Duodenal mucosa (tissue), 2 donors: ENCODE measurements around the gene SLC25A36.

Experiments
- H3K27ac ChIP-seq: one replicate; pipeline ENCODE4 v1.7.0; 2013; ENCODE audit warnings: low read depth, low read length
- H3K27me3 ChIP-seq, 2 donors: one replicate each; pipeline ENCODE4 v1.7.0; 2013; ENCODE audit warnings: low read length in 2 of 2, control low read depth in 1 of 2; ENCODE audit not compliant: insufficient read depth in 2 of 2, control insufficient read depth in 1 of 2
- H3K36me3 ChIP-seq, 2 donors: one replicate each; pipeline ENCODE4 v1.7.0; 2013; ENCODE audit warnings: low read length in 2 of 2, control low read depth in 1 of 2; ENCODE audit not compliant: insufficient read depth in 2 of 2, control insufficient read depth in 1 of 2
- H3K4me1 ChIP-seq, 2 donors: one replicate each; pipeline ENCODE4 v1.7.0; 2013; ENCODE audit warnings: low read length in 2 of 2, control low read depth in 1 of 2; ENCODE audit not compliant: insufficient read depth in 2 of 2, control insufficient read depth in 1 of 2
- H3K4me3 ChIP-seq, 2 donors: one replicate each; pipeline ENCODE4 v1.7.0; 2013; ENCODE audit warnings: low read length in 2 of 2, low read depth in 1 of 2
- H3K9ac ChIP-seq, 2 donors: one replicate each; pipeline ENCODE4 v1.7.0; 2013; ENCODE audit warnings: low read length in 2 of 2, low read depth in 1 of 2
- H3K9me3 ChIP-seq, 2 donors: one replicate each; pipeline ENCODE4 v1.7.0; 2013; ENCODE audit warnings: low read length in 2 of 2, control low read depth in 1 of 2; ENCODE audit not compliant: control insufficient read depth in 1 of 2

Gene SLC25A36

DNA sequence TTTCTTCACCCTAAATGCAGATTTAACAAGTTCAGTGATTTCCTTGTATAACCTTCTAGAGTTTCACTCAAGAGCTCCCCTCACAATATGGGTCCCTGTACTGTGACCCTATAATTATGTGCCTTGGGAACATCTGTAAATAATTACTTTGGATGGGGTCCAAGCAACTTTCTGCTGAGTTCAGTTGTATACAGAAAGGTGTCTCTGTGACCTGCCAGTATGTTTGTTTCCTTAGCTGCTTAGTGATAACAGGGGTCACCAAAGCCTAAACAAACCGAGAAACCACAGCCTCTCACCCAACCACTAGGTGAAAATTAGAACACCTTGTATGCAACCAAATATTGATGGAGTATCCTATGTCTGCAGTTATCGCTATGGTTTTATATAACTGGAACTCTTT, 29.8 kb upstream of the SLC25A36 start:
- Histone ChIP-seq H3K27me3 (no peaks in the 10 kb centered on the region), H3K9me3 (no peaks in the 10 kb centered on the region), H3K4me3 (no peak overlapping the region), H3K36me3 (no peaks in the 10 kb centered on the region), H3K4me1 (no peaks in the 10 kb centered on the region), H3K27ac (no peak overlapping the region), H3K9ac (no peak overlapping the region)

- Histone ChIP-seq H3K36me3 (no peaks in the 10 kb centered on the region), H3K4me3 (no peak overlapping the region), H3K9me3 (no peaks in the 10 kb centered on the region), H3K4me1 (peaks cover 4 to 12% of the 10 kb centered on the region in 2 donors), H3K27me3 (no peaks in the 10 kb centered on the region), H3K9ac (no peak overlapping the region), H3K27ac (no peak overlapping the region)
Observed at GRCh38 chr3:140913728-140914127, 27.9 kb upstream of the SLC25A36 start.

DNA sequence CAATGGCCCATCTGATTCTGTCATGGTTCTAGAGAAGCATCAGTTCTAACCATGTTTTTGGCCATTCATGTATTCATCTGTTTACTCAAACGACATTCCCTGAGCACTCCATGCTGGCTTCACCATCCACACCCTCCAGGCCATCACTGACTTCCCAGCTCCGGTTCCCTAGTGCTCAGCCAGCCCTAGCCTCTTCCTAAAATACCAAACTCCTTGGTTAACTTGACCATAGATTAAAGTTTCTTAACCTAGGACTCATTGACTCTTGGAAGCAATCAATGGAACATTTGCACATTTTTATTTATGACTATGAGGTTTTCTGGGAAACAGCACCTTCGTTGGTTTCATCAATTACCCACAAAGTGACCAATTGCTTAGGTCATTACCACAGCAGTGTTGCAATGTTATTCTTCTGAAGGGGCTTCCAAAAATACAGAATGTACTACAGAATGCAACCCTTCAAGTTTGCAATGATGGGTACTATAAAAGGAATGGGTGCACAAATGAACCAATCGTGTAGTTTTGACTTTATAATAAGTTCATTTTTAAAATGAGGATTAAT, 27.2 kb upstream of the SLC25A36 start:
- peaks cover 4 to 12% of the 10 kb centered on the region in 2 donors for H3K4me1 ChIP-seq
- H3K4me3 ChIP-seq: no peak overlapping the region
- no peak overlapping the region for H3K9ac ChIP-seq
- H3K27me3 ChIP-seq: no peaks in the 10 kb centered on the region
- no peak overlapping the region for H3K27ac ChIP-seq
- no peaks in the 10 kb centered on the region for H3K36me3 ChIP-seq
- H3K9me3 ChIP-seq: no peaks in the 10 kb centered on the region

DNA sequence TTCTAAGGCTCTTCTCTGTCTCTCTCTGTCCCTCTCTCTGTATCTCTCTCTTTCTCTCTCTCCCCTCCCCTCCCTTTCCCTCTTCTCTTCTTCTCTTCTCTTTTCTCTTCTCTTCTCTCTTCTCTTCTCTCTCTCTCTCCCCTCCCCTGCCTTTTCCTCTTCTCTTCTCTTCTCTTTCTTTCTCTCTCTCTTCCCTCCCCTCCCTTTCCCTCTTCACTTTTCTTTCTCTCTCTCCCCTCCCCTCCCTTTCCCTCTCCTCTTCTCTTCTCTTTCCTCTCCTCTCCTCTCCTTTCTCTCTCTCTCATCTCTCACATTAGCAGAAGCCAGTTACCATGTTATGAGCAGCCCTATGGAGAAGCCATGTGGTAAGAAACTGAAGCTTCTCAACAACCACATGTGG, 25.0 kb upstream of the SLC25A36 start:
- Histone ChIP-seq H3K36me3 (no peaks in the 10 kb centered on the region), H3K27me3 (no peaks in the 10 kb centered on the region), H3K9me3 (no peaks in the 10 kb centered on the region), H3K9ac (no peak overlapping the region), H3K4me3 (no peak overlapping the region), H3K4me1 (peaks cover 4 to 12% of the 10 kb centered on the region in 2 donors), H3K27ac (no peak overlapping the region)

DNA sequence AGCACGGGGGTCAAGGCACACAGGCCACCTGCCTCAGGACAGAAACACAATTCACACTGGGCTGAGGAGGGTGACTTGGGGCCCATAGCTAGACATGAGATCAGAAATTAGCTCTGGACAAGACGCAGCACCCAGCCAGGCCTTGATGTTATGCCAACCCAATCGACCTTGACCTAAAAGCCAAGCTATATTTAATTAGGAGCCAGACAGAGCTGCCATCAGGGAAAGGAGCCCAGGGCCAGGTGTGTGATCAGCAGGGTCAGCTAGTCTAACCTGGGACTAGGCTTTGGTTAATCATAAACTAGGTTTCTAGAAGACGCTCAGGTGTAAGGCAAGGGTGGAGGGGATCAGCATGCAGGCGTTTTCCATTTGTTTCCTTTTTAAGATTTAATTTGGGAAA, 23.9 kb upstream of the SLC25A36 start:
- peak overlapping the region in 1 of 2 donors; percentile 17 for H3K4me3 ChIP-seq
- no peak overlapping the region for H3K9ac ChIP-seq
- H3K27me3 ChIP-seq: no peaks in the 10 kb centered on the region
- no peaks in the 10 kb centered on the region for H3K36me3 ChIP-seq
- no peak overlapping the region for H3K27ac ChIP-seq
- peaks cover 4 to 12% of the 10 kb centered on the region in 2 donors for H3K4me1 ChIP-seq
- no peaks in the 10 kb centered on the region for H3K9me3 ChIP-seq

GRCh38 chr3:140920029-140920428, 21.6 kb upstream of the SLC25A36 start:
- Histone ChIP-seq H3K4me1 (peaks cover 4 to 12% of the 10 kb centered on the region in 2 donors), H3K9ac (no peak overlapping the region), H3K4me3 (no peak overlapping the region), H3K9me3 (no peaks in the 10 kb centered on the region), H3K36me3 (no peaks in the 10 kb centered on the region), H3K27ac (no peak overlapping the region), H3K27me3 (no peaks in the 10 kb centered on the region)

GRCh38 chr3:140922634-140923033, 19.0 kb upstream of the SLC25A36 start:
- no peaks in the 10 kb centered on the region for H3K36me3 ChIP-seq
- no peaks in the 10 kb centered on the region for H3K9me3 ChIP-seq
- peaks cover 4 to 7% of the 10 kb centered on the region in 2 donors for H3K4me1 ChIP-seq
- no peak overlapping the region for H3K4me3 ChIP-seq
- no peaks in the 10 kb centered on the region for H3K27me3 ChIP-seq
- no peak overlapping the region for H3K9ac ChIP-seq
- H3K27ac ChIP-seq: no peak overlapping the region

GRCh38 chr3:140924097-140924873, 17.4 kb upstream of the SLC25A36 start:
- Histone ChIP-seq H3K27ac (no peak overlapping the region), H3K36me3 (no peaks in the 10 kb centered on the region), H3K4me3 (no peak overlapping the region), H3K27me3 (peaks cover 0 to 6% of the 10 kb centered on the region in 2 donors), H3K9me3 (no peaks in the 10 kb centered on the region), H3K9ac (no peak overlapping the region), H3K4me1 (no peaks in the 10 kb centered on the region)

DNA sequence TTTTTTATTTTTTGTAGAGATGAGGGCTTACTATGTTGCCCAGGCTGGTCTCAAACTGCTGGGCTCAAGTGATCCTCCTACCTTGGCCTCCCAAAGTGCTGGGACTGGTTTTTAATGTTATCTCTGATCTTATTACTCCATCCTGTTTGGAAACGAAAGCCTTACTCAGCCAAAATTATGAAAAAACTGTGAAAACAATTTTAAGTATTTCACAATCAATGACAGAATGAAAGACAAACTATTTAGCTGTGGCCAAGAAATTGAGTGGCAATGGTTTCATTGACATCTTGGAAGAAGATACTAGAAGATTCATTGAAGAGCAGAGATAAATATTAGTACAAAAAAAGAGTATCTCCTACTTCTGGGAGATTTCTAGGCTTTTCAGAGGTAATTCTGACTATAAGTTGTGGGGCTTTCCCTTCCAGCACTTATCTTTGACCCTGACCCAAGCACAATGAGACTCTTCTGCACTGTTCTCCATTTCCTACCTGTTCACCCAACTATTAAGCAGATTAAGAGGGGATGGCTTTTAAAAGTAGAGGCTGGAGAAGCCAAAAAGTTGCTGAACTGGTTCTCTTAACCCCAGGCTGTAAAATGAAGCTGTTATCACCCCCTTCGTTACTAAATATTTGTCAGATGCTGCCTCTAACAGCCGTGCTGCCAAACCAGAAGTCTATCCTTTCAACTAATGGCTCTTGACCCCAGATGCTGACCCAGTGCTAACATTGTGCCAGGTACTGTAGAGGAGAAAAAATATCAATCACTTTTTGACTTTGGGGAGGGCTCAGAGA, 14.2 kb upstream of the SLC25A36 start:
- no peaks in the 10 kb centered on the region for H3K4me1 ChIP-seq
- no peaks in the 10 kb centered on the region for H3K36me3 ChIP-seq
- no peaks in the 10 kb centered on the region for H3K9me3 ChIP-seq
- no peak overlapping the region for H3K4me3 ChIP-seq
- peaks cover 0 to 7% of the 10 kb centered on the region in 2 donors for H3K27me3 ChIP-seq
- no peak overlapping the region for H3K27ac ChIP-seq
- no peak overlapping the region for H3K9ac ChIP-seq

DNA sequence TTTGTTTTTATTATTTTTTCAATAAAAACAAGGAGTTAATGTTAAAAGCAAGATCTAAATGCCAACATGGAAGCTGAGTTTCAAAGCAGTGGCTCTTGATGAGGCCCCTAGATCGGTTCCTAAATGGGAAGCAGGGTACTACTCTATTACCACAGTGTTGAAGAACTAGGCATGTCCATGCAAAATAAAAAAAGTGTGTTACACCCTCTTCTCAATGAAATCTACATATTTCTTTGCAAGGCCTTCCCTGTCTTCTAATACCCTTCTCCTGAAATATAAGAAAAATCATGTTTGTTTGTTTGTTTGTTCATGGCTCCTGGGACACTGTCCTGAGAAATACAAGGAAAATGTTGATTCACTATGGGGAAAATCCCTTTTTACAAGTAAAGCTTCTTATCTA, 12.2 kb upstream of the SLC25A36 start:
- no peak overlapping the region for H3K27ac ChIP-seq
- no peaks in the 10 kb centered on the region for H3K36me3 ChIP-seq
- no peaks in the 10 kb centered on the region for H3K4me1 ChIP-seq
- H3K27me3 ChIP-seq: peaks cover 0 to 7% of the 10 kb centered on the region in 2 donors
- H3K9ac ChIP-seq: no peak overlapping the region
- H3K9me3 ChIP-seq: no peaks in the 10 kb centered on the region
- no peak overlapping the region for H3K4me3 ChIP-seq
